Measurements from ENCODE around the gene USP1. TPM values are rescaled to one million over a fixed set of nuclear protein-coding genes. Genes with fewer than 3 reads are reported as not detected.

Gene USP1
- polyA plus RNA-seq, 1 donor (not counting 4 experiments of a cell fraction or from before 2014, with no cell fraction given) = 12.0 TPM

DNA sequence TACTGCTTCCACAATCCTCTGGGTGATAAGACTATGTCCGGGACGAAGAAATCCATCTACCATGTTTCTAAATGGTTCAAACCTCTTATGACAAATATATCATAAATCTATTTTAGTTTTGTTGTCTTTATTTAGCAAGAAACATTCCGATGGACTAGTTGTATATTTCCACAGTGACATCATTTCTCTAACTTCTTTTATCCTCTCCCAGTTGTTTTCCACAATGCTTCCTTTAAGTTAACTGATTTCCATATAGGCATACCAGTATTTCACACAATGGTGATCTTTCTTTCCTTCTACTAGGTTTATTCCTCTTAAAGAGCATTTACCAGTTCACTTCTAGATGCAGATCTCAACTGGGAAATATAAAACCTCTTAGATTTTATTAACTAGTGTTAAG, 44.8 kb downstream of the USP1 start:
- Histone ChIP-seq H3K9ac (ENCODE audit: control insufficient read depth, extremely low read depth, insufficient read depth, low read length) (no peak overlapping the region), H3K27me3 (ENCODE audit: control insufficient read depth, extremely low read depth, insufficient read depth, low read length) (no peaks in the 10 kb centered on the region), H3K4me1 (ENCODE audit: control insufficient read depth, extremely low read depth, insufficient read depth, low read length) (no peaks in the 10 kb centered on the region), H3K9me1 (ENCODE audit: control insufficient read depth, extremely low read depth, insufficient read depth, low read length) (no peaks in the 10 kb centered on the region), H3K4me3 (ENCODE audit: control insufficient read depth in 2 of 3, extremely low read depth in 1 of 3, insufficient read depth in 2 of 3, low read depth in 1 of 3, low read length in 3 of 3) (no peak overlapping the region), H3K9me3 (ENCODE audit: control insufficient read depth, low read depth, low read length) (no peaks in the 10 kb centered on the region), H4K20me1 (ENCODE audit: control insufficient read depth, extremely low read depth, insufficient read depth, low read length) (no peaks in the 10 kb centered on the region), H3K79me2 (ENCODE audit: control insufficient read depth, insufficient read depth, low read length) (no peaks in the 10 kb centered on the region), H3K27ac (ENCODE audit: control insufficient read depth, insufficient read depth, low read length) (no peak overlapping the region), H3K36me3 (ENCODE audit: control insufficient read depth in 2 of 2, extremely low read depth in 1 of 2, insufficient read depth in 2 of 2, low read length in 2 of 2) (peaks cover 0 to 2% of the 10 kb centered on the region in 2 experiments), H3K4me2 (ENCODE audit: control insufficient read depth, extremely low read depth, insufficient read depth, low read depth, low read length) (no peak overlapping the region), H2AFZ (ENCODE audit: control insufficient read depth, low read length) (no peak overlapping the region)
- DNase-seq (ENCODE audit: low read depth, low spot score) (no peak), FAIRE-seq (no peak)
- TF ChIP-seq, protein P1, sequence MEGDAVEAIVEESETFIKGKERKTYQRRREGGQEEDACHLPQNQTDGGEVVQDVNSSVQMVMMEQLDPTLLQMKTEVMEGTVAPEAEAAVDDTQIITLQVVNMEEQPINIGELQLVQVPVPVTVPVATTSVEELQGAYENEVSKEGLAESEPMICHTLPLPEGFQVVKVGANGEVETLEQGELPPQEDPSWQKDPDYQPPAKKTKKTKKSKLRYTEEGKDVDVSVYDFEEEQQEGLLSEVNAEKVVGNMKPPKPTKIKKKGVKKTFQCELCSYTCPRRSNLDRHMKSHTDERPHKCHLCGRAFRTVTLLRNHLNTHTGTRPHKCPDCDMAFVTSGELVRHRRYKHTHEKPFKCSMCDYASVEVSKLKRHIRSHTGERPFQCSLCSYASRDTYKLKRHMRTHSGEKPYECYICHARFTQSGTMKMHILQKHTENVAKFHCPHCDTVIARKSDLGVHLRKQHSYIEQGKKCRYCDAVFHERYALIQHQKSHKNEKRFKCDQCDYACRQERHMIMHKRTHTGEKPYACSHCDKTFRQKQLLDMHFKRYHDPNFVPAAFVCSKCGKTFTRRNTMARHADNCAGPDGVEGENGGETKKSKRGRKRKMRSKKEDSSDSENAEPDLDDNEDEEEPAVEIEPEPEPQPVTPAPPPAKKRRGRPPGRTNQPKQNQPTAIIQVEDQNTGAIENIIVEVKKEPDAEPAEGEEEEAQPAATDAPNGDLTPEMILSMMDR (optimal IDR thresholded peaks at IDR 0.05 in 1 of 3, IDR thresholded peaks at IDR 0.05 in 1 of 3, conservative IDR thresholded peaks at IDR 0.05 in 1 of 3; ENCODE audit: extremely low read depth in 1 of 3, insufficient read depth in 2 of 3, low read length in 3 of 3) = no peak
- no peak for TF ChIP-seq EZH2 (IDR thresholded peaks at IDR 0.05; ENCODE audit: low read length)
- dilution Hi-C loops (cut with MboI; ENCODE audit: extremely low pct_ligation_motif_present, low sequenced_read_pairs) = no loop called here

DNA sequence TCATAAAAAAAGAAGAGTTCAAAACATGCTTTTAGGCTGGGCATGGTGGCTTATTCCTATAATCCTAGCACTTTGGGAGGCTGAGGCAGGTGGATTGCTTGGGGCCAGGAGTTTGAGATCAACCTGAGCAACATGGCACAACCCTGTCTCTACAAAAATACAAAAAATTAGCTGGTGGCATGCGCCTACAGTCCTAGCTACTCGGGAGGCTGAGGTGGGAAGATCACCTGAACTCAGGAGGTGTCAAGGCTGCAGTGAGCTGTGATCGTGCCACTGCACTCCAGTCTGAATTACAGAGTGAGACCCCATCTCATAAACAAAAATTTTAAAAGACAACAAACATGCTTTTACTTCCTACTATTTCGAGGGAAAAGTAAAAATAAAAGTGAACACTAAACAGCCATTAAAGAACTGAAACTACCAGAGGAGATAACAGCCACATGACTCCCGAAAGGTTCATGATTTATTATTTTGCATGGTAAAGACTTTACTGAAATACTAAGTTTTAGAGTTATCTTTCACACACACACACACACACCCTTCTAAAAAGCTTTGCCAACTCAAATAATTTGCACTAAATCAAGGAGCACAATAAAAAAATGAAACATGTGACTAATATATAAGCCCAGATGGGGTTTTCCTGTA, 48.1 kb downstream of the USP1 start:
- no peak for FAIRE-seq
- TF ChIP-seq, protein P1 (optimal IDR thresholded peaks at IDR 0.05 in 1 of 3, IDR thresholded peaks at IDR 0.05 in 1 of 3, conservative IDR thresholded peaks at IDR 0.05 in 1 of 3; ENCODE audit: extremely low read depth in 1 of 3, insufficient read depth in 2 of 3, low read length in 3 of 3) = no peak
- no peak for TF ChIP-seq EZH2 (IDR thresholded peaks at IDR 0.05; ENCODE audit: low read length)

More for the DNA sequence above, 48.1 kb downstream of the USP1 start:
- Histone ChIP-seq H3K4me3 (ENCODE audit: control insufficient read depth in 2 of 3, extremely low read depth in 1 of 3, insufficient read depth in 2 of 3, low read depth in 1 of 3, low read length in 3 of 3) (no peak overlapping the region), H3K9ac (ENCODE audit: control insufficient read depth, extremely low read depth, insufficient read depth, low read length) (no peak overlapping the region), H3K4me1 (ENCODE audit: control insufficient read depth, extremely low read depth, insufficient read depth, low read length) (no peaks in the 10 kb centered on the region), H4K20me1 (ENCODE audit: control insufficient read depth, extremely low read depth, insufficient read depth, low read length) (no peaks in the 10 kb centered on the region), H3K9me1 (ENCODE audit: control insufficient read depth, extremely low read depth, insufficient read depth, low read length) (no peaks in the 10 kb centered on the region), H3K4me2 (ENCODE audit: control insufficient read depth, extremely low read depth, insufficient read depth, low read depth, low read length) (no peak overlapping the region), H2AFZ (ENCODE audit: control insufficient read depth, low read length) (no peak overlapping the region), H3K27ac (ENCODE audit: control insufficient read depth, insufficient read depth, low read length) (no peak overlapping the region), H3K27me3 (ENCODE audit: control insufficient read depth, extremely low read depth, insufficient read depth, low read length) (no peaks in the 10 kb centered on the region), H3K79me2 (ENCODE audit: control insufficient read depth, insufficient read depth, low read length) (no peaks in the 10 kb centered on the region), H3K36me3 (ENCODE audit: control insufficient read depth in 2 of 2, extremely low read depth in 1 of 2, insufficient read depth in 2 of 2, low read length in 2 of 2) (peaks cover 0 to 5% of the 10 kb centered on the region in 2 experiments), H3K9me3 (ENCODE audit: control insufficient read depth, low read depth, low read length) (no peaks in the 10 kb centered on the region)
- no peak for DNase-seq (ENCODE audit: low read depth, low spot score)
- dilution Hi-C loops (cut with MboI; ENCODE audit: extremely low pct_ligation_motif_present, low sequenced_read_pairs) = no loop called here
